ENCODE data around the gene GALNT16. TPM values are rescaled to one million over a fixed set of nuclear protein-coding genes. Genes with fewer than 3 reads are reported as not detected.

The GALNT16 gene
- total RNA-seq, 4 donors from 2014 or later, result 2.1 to 35.9 (median 11.5) TPM

DNA sequence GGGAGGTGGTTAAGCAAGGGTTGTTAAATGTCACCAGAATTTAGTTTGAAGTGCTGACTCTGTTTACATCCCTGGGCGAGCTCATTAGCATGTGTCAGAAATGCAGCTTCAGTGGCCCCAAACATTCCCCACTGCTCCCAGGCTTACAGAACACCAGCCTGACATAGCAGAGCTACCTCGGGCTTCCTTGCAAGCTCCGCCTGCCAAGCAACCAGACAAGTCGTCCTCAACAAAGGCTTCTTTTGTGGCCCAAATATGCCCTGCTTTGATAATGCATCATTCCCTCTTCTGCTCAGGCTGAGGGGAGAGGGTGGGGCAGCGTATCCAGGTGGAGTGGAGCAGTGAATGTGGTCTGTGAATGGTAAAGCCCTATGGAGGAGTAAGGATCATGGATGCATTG lies 110.1 kb downstream of the GALNT16 start:
- Histone ChIP-seq H3K4me3 (no peak overlapping the region), H3K4me1 (no peaks in the 10 kb centered on the region), H3K27ac (no peak overlapping the region), H3K36me3 (no peaks in the 10 kb centered on the region), H3K27me3 (no peaks in the 10 kb centered on the region), H3K9me3 (no peaks in the 10 kb centered on the region)
- intact Hi-C loops (cut with DNase I; ENCODE audit: low total_unique reads), result no loop called here
- no peak for DNase-seq
- no peak for TF ChIP-seq POLR2A (IDR thresholded peaks at IDR 0.05)
- TF ChIP-seq, protein P1, sequence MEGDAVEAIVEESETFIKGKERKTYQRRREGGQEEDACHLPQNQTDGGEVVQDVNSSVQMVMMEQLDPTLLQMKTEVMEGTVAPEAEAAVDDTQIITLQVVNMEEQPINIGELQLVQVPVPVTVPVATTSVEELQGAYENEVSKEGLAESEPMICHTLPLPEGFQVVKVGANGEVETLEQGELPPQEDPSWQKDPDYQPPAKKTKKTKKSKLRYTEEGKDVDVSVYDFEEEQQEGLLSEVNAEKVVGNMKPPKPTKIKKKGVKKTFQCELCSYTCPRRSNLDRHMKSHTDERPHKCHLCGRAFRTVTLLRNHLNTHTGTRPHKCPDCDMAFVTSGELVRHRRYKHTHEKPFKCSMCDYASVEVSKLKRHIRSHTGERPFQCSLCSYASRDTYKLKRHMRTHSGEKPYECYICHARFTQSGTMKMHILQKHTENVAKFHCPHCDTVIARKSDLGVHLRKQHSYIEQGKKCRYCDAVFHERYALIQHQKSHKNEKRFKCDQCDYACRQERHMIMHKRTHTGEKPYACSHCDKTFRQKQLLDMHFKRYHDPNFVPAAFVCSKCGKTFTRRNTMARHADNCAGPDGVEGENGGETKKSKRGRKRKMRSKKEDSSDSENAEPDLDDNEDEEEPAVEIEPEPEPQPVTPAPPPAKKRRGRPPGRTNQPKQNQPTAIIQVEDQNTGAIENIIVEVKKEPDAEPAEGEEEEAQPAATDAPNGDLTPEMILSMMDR (IDR thresholded peaks at IDR 0.05), result no peak

DNA sequence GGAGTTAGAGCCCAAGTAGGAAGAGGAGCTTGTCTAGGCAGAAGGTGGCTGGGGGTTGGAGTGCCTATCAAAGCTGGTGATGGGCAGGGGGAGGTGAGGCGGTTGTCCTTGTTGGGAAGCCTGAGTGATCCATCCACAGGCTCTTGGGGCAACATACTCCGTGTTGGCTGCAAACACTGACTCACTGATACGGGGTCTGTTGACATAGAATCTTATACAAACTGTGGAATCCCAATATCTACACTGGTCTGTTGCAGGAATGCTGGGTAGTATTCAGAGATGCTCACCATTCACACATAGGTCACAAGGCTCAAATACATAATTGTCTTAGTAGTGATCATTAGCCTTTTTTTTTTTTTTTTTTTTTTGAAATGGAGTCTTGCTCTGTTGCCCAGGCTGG lies 112.2 kb downstream of the GALNT16 start:
- Histone ChIP-seq H3K4me3 (no peak overlapping the region), H3K36me3 (no peaks in the 10 kb centered on the region), H3K27me3 (no peaks in the 10 kb centered on the region), H3K27ac (no peak overlapping the region), H3K4me1 (no peaks in the 10 kb centered on the region), H3K9me3 (no peaks in the 10 kb centered on the region)
- intact Hi-C loops (cut with DNase I; ENCODE audit: low total_unique reads), result no loop called here
- TF ChIP-seq POLR2A (IDR thresholded peaks at IDR 0.05), result no peak
- TF ChIP-seq, protein P1 (IDR thresholded peaks at IDR 0.05), result no peak
- no peak for DNase-seq

DNA sequence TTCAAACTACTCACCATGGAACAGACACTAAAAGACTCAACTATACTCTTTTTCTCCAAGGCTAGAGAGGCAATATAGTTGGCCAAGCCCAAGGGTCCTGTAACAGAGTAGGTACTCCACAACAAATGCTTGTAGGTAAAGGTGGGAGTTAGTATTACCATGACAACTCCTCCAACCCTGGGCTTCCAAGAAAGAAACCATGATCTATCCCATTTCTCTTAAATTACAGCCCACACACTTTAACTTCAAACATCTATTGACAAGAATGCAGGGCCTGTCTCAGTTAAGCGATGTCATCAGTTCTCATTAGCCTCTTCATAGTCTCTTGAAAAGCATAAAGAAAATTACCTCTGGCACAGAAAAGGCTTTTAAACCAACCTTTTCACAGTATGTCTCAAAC lies 113.1 kb downstream of the GALNT16 start:
- Histone ChIP-seq H3K27ac (no peak overlapping the region), H3K9me3 (no peaks in the 10 kb centered on the region), H3K4me3 (no peak overlapping the region), H3K4me1 (no peaks in the 10 kb centered on the region), H3K36me3 (no peaks in the 10 kb centered on the region), H3K27me3 (no peaks in the 10 kb centered on the region)
- no peak for DNase-seq
- TF ChIP-seq POLR2A (IDR thresholded peaks at IDR 0.05), result no peak
- TF ChIP-seq, protein P1 (IDR thresholded peaks at IDR 0.05), result no peak
- intact Hi-C loops (cut with DNase I; ENCODE audit: low total_unique reads), result no loop called here

DNA sequence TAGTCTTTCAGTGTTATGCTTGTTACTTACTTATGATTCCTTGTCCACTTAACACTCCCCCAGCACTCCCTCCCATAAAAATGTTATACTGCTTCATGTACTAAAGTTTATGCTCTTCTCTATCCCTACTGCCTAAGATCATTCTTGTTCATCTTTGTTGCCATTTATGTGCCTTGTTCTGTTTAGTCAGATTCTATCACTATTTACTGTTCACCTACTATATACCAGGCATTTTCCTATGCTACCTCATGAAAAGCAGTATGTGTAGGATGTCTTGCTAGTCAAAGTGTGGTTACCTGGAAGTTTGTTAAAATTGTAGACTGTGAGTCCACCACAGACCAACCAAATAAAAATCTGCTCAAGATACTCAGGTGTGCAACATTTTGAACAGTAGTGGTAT lies 114.3 kb downstream of the GALNT16 start:
- no peak for TF ChIP-seq POLR2A (IDR thresholded peaks at IDR 0.05)
- TF ChIP-seq, protein P1 (IDR thresholded peaks at IDR 0.05), result no peak
- DNase-seq, result no peak
- Histone ChIP-seq H3K27ac (no peak overlapping the region), H3K27me3 (no peaks in the 10 kb centered on the region), H3K4me1 (no peaks in the 10 kb centered on the region), H3K4me3 (no peak overlapping the region), H3K36me3 (no peaks in the 10 kb centered on the region), H3K9me3 (no peaks in the 10 kb centered on the region)
- intact Hi-C loops (cut with DNase I; ENCODE audit: low total_unique reads), result no loop called here

DNA sequence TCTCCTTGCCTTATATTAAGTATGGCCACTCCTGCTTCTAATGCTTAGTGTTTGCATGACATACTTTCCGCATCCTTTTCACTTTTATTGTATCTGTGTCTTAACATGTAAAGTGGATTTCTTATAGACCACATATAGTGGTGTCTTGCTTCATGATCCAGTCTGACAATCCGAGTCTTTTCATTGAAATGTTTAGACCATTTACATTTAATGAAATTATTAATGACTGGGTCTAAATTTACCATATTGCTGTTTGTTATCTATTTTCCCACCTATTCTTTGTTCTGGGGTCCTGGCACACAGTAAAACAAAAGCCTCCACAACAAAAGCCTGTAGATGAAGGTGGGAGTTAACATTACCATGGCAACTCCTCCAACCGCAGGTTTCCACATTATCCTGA lies 115.2 kb downstream of the GALNT16 start:
- Histone ChIP-seq H3K27ac (no peak overlapping the region), H3K27me3 (no peaks in the 10 kb centered on the region), H3K4me1 (no peaks in the 10 kb centered on the region), H3K36me3 (no peaks in the 10 kb centered on the region), H3K4me3 (no peak overlapping the region), H3K9me3 (no peaks in the 10 kb centered on the region)
- no peak for DNase-seq
- TF ChIP-seq, protein P1 (IDR thresholded peaks at IDR 0.05), result no peak
- TF ChIP-seq POLR2A (IDR thresholded peaks at IDR 0.05), result no peak
- intact Hi-C loops (cut with DNase I; ENCODE audit: low total_unique reads), result no loop called here
